HG03280 (cell line): ENCODE results near the gene SARDH.

Source experiments
- ATAC-seq: cut with Tn5 transposase; IDR thresholded peaks from one replicate; pipeline ENCODE4 v1.9.1; 2021; ENCODE audit warnings: mild to moderate bottlenecking, moderate library complexity; ENCODE audit not compliant: unreplicated experiment

The SARDH gene

DNA sequence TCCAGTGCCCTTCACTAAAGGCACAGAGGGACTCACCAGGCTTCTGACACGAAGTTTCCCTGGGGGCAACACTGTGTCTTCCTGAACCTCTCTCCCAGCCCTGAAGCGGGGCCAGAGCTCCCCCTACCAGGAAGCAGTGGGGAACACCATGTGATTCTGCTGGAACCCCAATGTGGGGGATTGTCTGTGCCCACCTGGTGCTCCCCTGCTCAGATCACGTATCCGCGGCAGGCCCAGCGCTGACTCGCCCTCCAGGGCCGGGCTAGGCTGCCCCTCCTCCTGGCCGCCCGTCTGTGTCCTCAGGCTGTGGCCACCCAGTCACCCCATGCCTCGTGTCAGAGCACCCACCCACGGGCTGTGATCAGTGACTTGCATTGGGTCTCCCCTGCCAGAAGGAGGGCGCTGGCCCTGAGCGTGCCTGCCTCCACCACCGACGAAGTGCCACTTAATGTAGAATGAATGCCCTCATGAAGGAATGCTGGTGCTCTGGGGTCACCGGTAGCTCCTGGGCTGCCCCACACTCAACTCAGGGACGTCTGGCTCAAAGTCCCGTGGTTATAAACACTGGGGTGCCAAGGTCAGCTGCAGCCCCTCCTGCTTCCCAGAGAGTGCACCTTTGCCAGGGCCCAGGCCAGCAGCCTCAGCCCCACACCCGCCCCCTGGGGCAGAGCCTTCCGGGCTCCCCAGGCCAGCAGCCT is 22.1 kb downstream of the SARDH start:
- no peak for ATAC-seq

GRCh38 chr9:133715295-133715865 is 22.8 kb downstream of the SARDH start:
- ATAC-seq, result no peak

- no peak for ATAC-seq
These were observed 23.4 kb downstream of the SARDH start for GRCh38 chr9:133714606-133715294.

GRCh38 chr9:133713960-133714495 is 24.1 kb downstream of the SARDH start:
- no peak for ATAC-seq

DNA sequence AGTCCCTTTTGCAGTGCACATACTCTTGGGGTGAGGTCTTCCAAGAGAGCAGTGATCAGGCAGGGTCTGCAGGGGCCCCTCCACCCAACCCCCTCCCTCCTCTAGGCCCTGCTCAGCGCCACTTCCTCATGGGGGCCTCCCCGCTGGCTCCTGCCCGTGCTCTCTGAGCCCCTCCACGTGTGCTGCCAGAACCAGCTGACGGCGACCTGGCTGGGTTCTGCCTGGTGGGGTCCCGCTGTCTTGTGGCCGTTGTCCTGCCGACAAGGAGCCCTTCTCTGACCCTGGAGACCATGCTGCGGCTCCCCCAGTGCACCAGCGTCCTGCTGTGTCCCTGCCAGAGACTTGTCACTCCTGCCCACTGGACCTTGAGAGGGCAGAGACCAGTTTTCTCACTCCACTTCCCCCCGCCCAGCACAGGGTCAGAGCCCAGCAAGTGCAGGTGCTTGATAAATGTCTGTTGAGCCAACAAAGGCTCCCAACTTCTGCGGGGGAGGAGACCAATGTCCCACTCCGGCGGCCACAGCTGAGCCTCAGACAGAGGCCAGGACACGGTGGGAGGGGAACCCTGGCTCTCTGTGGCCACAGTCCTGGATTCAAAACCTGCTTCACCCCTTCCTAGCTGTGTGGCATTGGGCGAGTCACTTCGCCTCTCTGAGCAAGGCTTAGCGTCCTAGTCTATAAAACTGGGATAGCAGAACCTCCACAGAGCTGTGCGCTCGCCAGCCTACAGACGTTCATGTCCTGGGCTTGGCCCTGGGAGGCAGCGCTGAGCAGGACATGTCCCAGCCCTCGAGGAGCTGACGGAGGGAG is 24.8 kb downstream of the SARDH start:
- ATAC-seq, result no peak

DNA sequence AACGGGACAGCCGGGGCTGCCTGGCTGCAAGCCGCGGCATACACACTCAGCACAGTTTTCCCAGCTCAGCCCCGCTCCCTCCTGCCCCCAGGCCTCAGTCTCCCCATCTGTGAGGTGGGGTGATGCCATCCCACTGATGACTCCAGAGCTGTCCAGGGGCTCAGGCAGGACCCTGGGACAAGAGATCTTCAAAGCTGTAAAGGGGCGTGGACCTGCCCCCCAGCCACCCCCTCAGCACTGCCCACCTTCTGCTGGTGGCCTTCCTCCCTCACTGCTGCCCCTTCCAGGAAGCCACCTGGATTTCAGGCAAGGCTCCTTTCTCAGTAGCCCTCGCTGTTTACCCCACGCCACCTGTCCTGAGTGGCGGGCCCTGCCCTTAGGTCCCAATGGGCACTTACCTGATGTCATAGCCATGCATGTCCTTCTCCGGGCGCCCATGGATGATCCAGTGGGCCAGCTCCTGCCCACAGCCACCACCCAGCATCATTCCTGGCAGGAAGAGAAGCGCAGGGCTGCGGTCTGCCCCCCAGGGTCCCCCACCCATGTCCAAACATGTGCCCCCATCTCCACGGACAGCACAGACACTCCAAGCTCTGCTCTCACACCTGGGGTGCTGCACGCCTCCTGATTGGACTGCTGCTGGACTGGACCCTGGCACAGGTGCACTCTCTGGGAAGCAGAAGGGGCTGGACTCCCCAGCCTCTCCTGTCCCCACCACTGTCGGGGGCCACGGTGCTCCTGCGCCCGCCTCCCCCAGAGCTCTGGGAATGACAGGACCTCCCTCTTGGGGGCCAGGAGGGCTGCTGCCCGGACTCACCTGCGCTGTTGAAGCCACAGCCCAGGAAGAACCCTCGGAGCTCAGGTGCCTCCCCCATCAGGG is 25.7 kb downstream of the SARDH start:
- ATAC-seq, result no peak

DNA sequence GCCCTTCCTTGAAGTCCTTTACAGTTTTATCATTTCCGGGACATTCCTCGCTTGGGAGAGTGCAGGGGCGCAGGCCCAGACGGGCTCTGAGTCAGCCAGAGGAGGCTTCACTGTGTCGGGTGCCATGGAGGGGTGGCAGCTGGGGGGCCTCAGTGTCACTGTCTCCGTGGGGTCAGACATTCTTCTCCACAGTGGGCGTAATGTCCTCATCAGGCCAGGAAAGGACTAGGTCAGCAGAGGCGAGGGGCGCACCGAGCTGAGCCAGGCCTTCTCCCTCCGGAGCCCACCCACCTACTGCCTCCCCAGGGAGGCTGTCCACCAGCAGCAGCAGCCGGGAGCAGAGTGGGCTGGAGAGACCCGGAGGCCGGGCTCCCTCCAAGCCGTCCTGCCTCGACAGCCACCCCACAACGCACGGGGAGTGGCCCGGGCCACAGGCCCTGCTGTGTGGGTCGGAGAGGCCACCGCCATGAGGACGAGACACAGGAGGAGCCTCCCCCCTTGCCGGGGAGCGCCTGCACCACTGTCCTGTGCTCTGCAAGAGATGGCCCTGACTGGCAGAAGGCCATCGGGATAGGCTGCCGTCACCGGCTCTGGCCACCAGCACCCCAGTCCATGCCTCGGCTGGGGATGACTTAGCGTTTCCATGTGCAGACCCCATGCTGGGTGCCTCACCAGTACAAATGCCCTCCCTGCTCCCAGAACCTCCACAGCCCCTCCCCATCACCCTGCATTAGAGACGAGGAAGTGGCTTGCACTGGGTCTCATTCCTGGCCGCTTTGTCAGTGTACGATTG is 26.5 kb downstream of the SARDH start:
- ATAC-seq, result no peak

GRCh38 chr9:133710661-133711427 is 27.3 kb downstream of the SARDH start:
- no peak for ATAC-seq

GRCh38 chr9:133709691-133710571 is 28.2 kb downstream of the SARDH start:
- no peak for ATAC-seq

GRCh38 chr9:133709015-133709611 is 29.0 kb downstream of the SARDH start:
- no peak for ATAC-seq

GRCh38 chr9:133708246-133709014 is 29.7 kb downstream of the SARDH start:
- no peak for ATAC-seq

GRCh38 chr9:133707763-133708245 is 30.3 kb downstream of the SARDH start:
- no peak for ATAC-seq

- ATAC-seq, result no peak
These were observed 30.9 kb downstream of the SARDH start for GRCh38 chr9:133707065-133707762.

DNA sequence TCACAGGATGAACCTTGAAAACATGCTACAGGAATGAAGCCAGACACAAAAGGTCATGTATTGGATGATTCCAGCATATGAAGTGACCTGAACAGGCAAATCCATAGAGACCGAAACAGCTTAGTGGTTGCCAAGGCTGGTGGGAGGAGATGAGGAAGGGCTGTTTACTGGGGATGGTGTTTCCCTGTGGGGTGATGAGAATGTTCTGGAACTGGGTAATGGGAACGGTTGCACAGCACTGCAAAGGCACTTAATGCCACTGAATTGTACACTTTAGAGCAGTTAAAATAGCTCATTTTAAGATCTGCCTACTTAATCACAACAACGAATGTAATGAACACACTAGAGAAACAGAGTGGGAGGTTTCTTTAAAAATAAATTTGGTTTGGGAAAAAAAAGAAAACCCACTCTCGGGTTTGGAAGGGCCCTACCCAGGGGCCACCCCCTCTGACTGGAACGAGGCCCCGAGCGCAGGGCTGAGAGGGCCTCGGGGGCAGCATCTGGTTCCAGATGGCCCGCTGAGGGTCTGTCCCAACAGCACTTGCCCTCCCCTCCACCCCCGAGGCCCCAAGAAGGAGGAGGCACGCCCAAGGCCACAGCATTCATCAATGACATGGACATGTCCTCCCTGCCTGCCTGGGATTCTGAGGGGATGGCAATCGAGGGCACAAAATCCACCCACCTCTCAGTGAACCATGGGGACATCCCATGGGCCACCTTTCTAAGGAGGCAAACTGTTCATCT is 31.7 kb downstream of the SARDH start:
- ATAC-seq, result no peak

- no peak for ATAC-seq
These were observed 32.6 kb downstream of the SARDH start for GRCh38 chr9:133705576-133705975.
